ENCODE data around the gene HPGD.

Gene HPGD

GRCh38 chr4:174474457-174475075, 47.7 kb downstream of the HPGD start:
- no peak for DNase-seq (ENCODE audit: low read depth in 2 of 2)

GRCh38 chr4:174467107-174467506, 55.2 kb downstream of the HPGD start:
- DNase-seq (ENCODE audit: low read depth in 2 of 2) = no peak

DNA sequence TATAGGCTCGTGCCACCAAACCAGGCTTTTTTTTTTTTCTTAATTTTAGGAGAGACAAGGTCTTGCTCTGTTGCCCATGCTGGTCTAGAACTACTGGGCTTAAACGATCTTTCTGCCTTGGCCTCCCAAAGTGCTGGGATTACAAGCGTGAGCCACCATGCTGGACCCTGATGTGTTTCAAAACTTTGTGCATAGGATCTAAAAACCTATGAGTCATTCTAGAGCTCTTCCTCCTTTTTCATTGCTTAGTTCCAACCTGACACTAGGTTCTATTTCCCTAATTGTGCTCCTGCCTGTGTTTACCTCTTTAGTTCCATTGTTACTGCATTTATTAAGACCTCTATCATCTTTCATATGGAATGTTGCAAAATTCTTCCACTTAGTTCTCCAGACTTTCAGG, 57.3 kb downstream of the HPGD start:
- no peak for DNase-seq (ENCODE audit: low read depth in 2 of 2)

- DNase-seq (ENCODE audit: low read depth in 2 of 2) = no peak
These were observed 60.7 kb downstream of the HPGD start for GRCh38 chr4:174461466-174462106.

GRCh38 chr4:174460684-174461083, 61.6 kb downstream of the HPGD start:
- DNase-seq (ENCODE audit: low read depth in 2 of 2) = no peak

- DNase-seq (ENCODE audit: low read depth in 2 of 2) = no peak
These were observed 64.8 kb downstream of the HPGD start for GRCh38 chr4:174457468-174457867.

DNA sequence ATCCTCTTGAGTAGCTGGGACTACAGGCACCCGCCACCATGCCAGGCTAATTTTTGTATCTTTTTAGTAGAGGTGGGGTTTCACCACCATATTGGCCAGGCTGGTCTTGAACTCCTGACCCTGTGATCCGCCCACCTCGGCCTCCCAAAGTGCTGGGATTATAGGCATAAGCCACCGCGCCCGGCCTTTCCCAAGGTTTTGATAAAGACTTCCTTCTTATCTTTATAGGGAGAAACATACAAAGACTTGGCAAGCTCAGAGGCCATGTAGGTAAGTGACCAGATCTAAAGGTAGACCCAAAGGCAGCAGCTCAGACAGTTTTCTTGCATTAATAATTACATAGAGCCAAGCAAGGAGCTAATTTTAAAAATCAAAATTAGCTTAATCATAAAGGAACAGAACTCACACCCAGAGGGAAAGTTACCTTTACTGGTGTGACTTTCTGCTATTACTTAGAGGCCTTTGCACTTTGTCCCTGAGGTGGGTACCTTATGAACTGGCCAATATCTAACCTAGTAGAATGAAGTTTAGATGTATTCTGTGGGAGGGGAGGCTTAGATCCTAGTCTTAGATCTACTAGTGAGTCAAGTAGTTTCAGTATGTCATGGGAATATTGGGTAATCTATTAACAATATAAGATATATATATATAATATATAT, 67.3 kb downstream of the HPGD start:
- no peak for DNase-seq (ENCODE audit: low read depth in 2 of 2)

- DNase-seq (ENCODE audit: low read depth in 2 of 2) = no peak
These were observed 70.5 kb downstream of the HPGD start for GRCh38 chr4:174451718-174452296.

GRCh38 chr4:174450786-174451125, 71.5 kb downstream of the HPGD start:
- no peak for DNase-seq (ENCODE audit: low read depth in 2 of 2)

DNA sequence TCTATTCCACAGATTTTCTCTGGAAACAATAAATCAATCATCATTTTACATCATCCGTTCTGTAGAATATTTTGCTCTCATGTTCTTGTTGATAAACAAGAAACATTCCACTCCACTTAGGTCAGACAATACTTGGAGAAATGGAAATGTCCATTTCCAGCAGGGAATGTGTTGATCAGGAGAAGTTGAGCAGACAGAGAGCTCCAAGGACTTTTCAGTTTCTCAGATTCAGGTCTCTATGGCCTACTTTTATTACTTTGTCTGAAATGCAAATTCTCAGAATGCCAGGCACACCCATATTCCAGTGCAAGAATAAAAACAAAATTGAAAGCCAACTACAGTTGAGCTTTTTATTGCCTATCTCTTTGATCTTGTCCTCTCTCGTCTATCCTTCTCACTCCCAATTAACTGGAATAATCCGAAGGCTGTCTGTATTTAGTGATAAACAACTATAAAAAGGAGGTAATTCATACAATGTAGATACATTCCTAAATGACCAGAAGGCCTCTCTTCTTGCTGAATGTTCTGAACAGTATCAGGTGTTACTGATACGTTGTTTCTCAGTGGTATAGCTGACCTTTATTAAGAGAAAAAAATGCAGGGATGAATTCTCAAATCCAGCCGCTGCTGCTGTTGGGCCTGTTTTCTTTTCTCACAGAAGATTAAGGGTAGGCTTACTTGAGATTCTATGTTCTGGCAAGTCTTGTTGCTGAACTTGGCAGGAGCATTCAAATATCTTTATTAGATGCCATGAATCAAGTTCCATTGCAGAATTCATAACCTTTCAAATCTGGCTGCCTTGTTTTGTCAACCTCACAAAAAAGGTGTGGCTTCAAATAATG, 72.1 kb downstream of the HPGD start:
- no peak for DNase-seq (ENCODE audit: low read depth in 2 of 2)

- DNase-seq (ENCODE audit: low read depth in 2 of 2) = no peak
These were observed 73.1 kb downstream of the HPGD start for GRCh38 chr4:174449152-174449551.

GRCh38 chr4:174444390-174444789, 77.9 kb downstream of the HPGD start:
- no peak for DNase-seq (ENCODE audit: low read depth in 2 of 2)
